Activated CD4-positive, alpha-beta T cell treated with anti-CD3 and anti-CD28 coated beads, Interleukin-2, amount 10 ng/mL, durations not matched to agents 7 days and 5 days (primary cell): ENCODE results near the gene NDUFAF5. TPM values are rescaled to one million over a fixed set of nuclear protein-coding genes. Genes with fewer than 3 reads are reported as not detected.

Source experiments
- CTCF ChIA-PET: fragments of 350-600 bp; sonication (Branson Sonifier 250); formaldehyde crosslinking; loops from one replicate; lab custom pipeline; 2021; ENCODE audit warnings: antibody characterized with exemption; lab: Charles Lee
- POLR2A ChIA-PET: fragments of 350-600 bp; sonication (Branson Sonifier 250); formaldehyde crosslinking; loops from one replicate; lab custom pipeline; 2021; ENCODE audit warnings: antibody characterized with exemption; lab: Charles Lee
- DNase-seq: peaks from one replicate; pipeline ENCODE4 v3.0.0-alpha.2; 2020
- H3K27ac Mint-ChIP-seq: one replicate; pipeline ENCODE4 v1.8.0; 2021; ENCODE audit warnings: mild to moderate bottlenecking, moderate library complexity, mixed read lengths
- H3K27me3 Mint-ChIP-seq: one replicate; pipeline ENCODE4 v1.8.0; 2021; ENCODE audit warnings: mixed read lengths
- H3K36me3 Mint-ChIP-seq: one replicate; pipeline ENCODE4 v1.8.0; 2021; ENCODE audit warnings: low read depth, mixed read lengths
- H3K4me1 Mint-ChIP-seq: one replicate; pipeline ENCODE4 v1.8.0; 2021; ENCODE audit warnings: mixed read lengths
- H3K4me3 Mint-ChIP-seq: one replicate; pipeline ENCODE4 v1.8.0; 2021; ENCODE audit warnings: mild to moderate bottlenecking, moderate library complexity, mixed read lengths
- H3K9me3 Mint-ChIP-seq: one replicate; pipeline ENCODE4 v1.8.0; 2021; ENCODE audit warnings: mixed read lengths
- total RNA-seq, 2 experiments: library from RNA; stranded (reverse); gene quantifications; one replicate each; pipeline ENCODE4 v1.2.3, GENCODE V29; 2021

The NDUFAF5 gene
- total RNA-seq, 2 experiments from 2014 or later: 21.2 to 25.4 TPM

GRCh38 chr20:13810446-13810845 is 25.6 kb downstream of the NDUFAF5 start:
- H3K36me3 Mint-ChIP-seq: peaks cover 21% of the 10 kb centered on the region
- DNase-seq: no peak
- no peaks in the 10 kb centered on the region for H3K9me3 Mint-ChIP-seq
- no peak overlapping the region for H3K27ac Mint-ChIP-seq
- POLR2A ChIA-PET: no interaction called here
- H3K27me3 Mint-ChIP-seq: no peaks in the 10 kb centered on the region
- H3K4me1 Mint-ChIP-seq: no peaks in the 10 kb centered on the region
- no peak overlapping the region for H3K4me3 Mint-ChIP-seq
- CTCF ChIA-PET: interaction anchor here (0.9 to 1.1 kb wide), 2 partner anchors 10 to 508 kb away, joined by 3 to 4 read pairs; no protein-coding TSS in a partner anchor

GRCh38 chr20:13813910-13814309 is 29.1 kb downstream of the NDUFAF5 start:
- no peak for DNase-seq
- Mint-ChIP-seq H3K27ac (no peak overlapping the region), H3K4me1 (no peaks in the 10 kb centered on the region), H3K27me3 (no peaks in the 10 kb centered on the region), H3K4me3 (no peak overlapping the region), H3K9me3 (no peaks in the 10 kb centered on the region), H3K36me3 (peaks cover 32% of the 10 kb centered on the region)
- CTCF ChIA-PET: interaction anchor here (1.0 to 1.3 kb wide), 2 partner anchors 13 to 18 kb away, joined by 3 read pairs; no protein-coding TSS in a partner anchor
- POLR2A ChIA-PET: no interaction called here

- no peak for DNase-seq
- H3K9me3 Mint-ChIP-seq: no peaks in the 10 kb centered on the region
Measured at GRCh38 chr20:13814672-13815071, 29.8 kb downstream of the NDUFAF5 start.

GRCh38 chr20:13816757-13817156 is 31.9 kb downstream of the NDUFAF5 start:
- H3K36me3 Mint-ChIP-seq: peaks cover 38% of the 10 kb centered on the region
- no peak for DNase-seq
- CTCF ChIA-PET: no interaction called here
- no peak overlapping the region for H3K4me3 Mint-ChIP-seq
- POLR2A ChIA-PET: no interaction called here
- H3K4me1 Mint-ChIP-seq: no peaks in the 10 kb centered on the region
- H3K27ac Mint-ChIP-seq: no peak overlapping the region
- no peaks in the 10 kb centered on the region for H3K9me3 Mint-ChIP-seq
- no peaks in the 10 kb centered on the region for H3K27me3 Mint-ChIP-seq

More at GRCh38 chr20:13814672-13815071, 29.8 kb downstream of the NDUFAF5 start:
- ChIA-PET POLR2A (no interaction called here), CTCF (interaction anchor here (1.7 kb wide), 1 partner anchor 26 kb away, joined by 3 read pairs; no protein-coding TSS in a partner anchor)
- Mint-ChIP-seq H3K36me3 (peaks cover 32% of the 10 kb centered on the region), H3K27me3 (no peaks in the 10 kb centered on the region), H3K27ac (no peak overlapping the region), H3K4me3 (no peak overlapping the region), H3K4me1 (no peaks in the 10 kb centered on the region)

GRCh38 chr20:13817342-13817741 is 32.5 kb downstream of the NDUFAF5 start:
- CTCF ChIA-PET: no interaction called here

GRCh38 chr20:13819885-13820645 is 35.2 kb downstream of the NDUFAF5 start:
- Mint-ChIP-seq H3K27me3 (no peaks in the 10 kb centered on the region), H3K36me3 (peaks cover 21% of the 10 kb centered on the region), H3K4me1 (no peaks in the 10 kb centered on the region), H3K4me3 (no peak overlapping the region), H3K9me3 (no peaks in the 10 kb centered on the region), H3K27ac (no peak overlapping the region)
- CTCF ChIA-PET: interaction anchor here (0.6 to 1.6 kb wide), 4 partner anchors 9 to 543 kb away, joined by 3 to 4 read pairs (median 3); no protein-coding TSS in a partner anchor
- DNase-seq: peak; percentile 10
- POLR2A ChIA-PET: no interaction called here

More at GRCh38 chr20:13817342-13817741, 32.5 kb downstream of the NDUFAF5 start:
- POLR2A ChIA-PET: no interaction called here
- no peaks in the 10 kb centered on the region for H3K27me3 Mint-ChIP-seq
- H3K4me3 Mint-ChIP-seq: no peak overlapping the region
- peaks cover 32% of the 10 kb centered on the region for H3K36me3 Mint-ChIP-seq
- no peak for DNase-seq
- no peaks in the 10 kb centered on the region for H3K9me3 Mint-ChIP-seq
- no peaks in the 10 kb centered on the region for H3K4me1 Mint-ChIP-seq
- H3K27ac Mint-ChIP-seq: no peak overlapping the region

- ChIA-PET POLR2A (no interaction called here), CTCF (interaction anchor here (0.5 kb wide), 1 partner anchor 74 kb away, joined by 4 read pairs; no protein-coding TSS in a partner anchor)
- no peaks in the 10 kb centered on the region for H3K4me1 Mint-ChIP-seq
Measured at GRCh38 chr20:13821876-13822275, 37.0 kb downstream of the NDUFAF5 start.

GRCh38 chr20:13822459-13822858 is 37.6 kb downstream of the NDUFAF5 start:
- ChIA-PET POLR2A (no interaction called here), CTCF (no interaction called here)
- no peak overlapping the region for H3K4me3 Mint-ChIP-seq
- H3K4me1 Mint-ChIP-seq: no peaks in the 10 kb centered on the region
- H3K27ac Mint-ChIP-seq: no peak overlapping the region
- H3K27me3 Mint-ChIP-seq: peaks cover 4% of the 10 kb centered on the region
- H3K9me3 Mint-ChIP-seq: no peaks in the 10 kb centered on the region
- no peak for DNase-seq
- peaks cover 10% of the 10 kb centered on the region for H3K36me3 Mint-ChIP-seq

More at GRCh38 chr20:13821876-13822275, 37.0 kb downstream of the NDUFAF5 start:
- no peak overlapping the region for H3K4me3 Mint-ChIP-seq
- peaks cover 11% of the 10 kb centered on the region for H3K36me3 Mint-ChIP-seq
- no peaks in the 10 kb centered on the region for H3K9me3 Mint-ChIP-seq
- DNase-seq: no peak
- H3K27me3 Mint-ChIP-seq: peaks cover under 1% of the 10 kb centered on the region
- no peak overlapping the region for H3K27ac Mint-ChIP-seq

- Mint-ChIP-seq H3K27me3 (peaks cover 4% of the 10 kb centered on the region), H3K4me3 (no peak overlapping the region), H3K36me3 (peaks cover 6% of the 10 kb centered on the region), H3K4me1 (no peaks in the 10 kb centered on the region), H3K27ac (no peak overlapping the region), H3K9me3 (no peaks in the 10 kb centered on the region)
- DNase-seq: no peak
- POLR2A ChIA-PET: no interaction called here
- CTCF ChIA-PET: no interaction called here
Measured at GRCh38 chr20:13824459-13824858, 39.6 kb downstream of the NDUFAF5 start.

- Mint-ChIP-seq H3K4me1 (no peaks in the 10 kb centered on the region), H3K4me3 (no peak overlapping the region), H3K27ac (no peak overlapping the region), H3K27me3 (peaks cover 7% of the 10 kb centered on the region), H3K36me3 (peaks cover 4% of the 10 kb centered on the region), H3K9me3 (no peaks in the 10 kb centered on the region)
- ChIA-PET POLR2A (interaction anchor here (0.8 kb wide), 1 partner anchor 10 kb away, joined by 3 read pairs; no protein-coding TSS in a partner anchor), CTCF (no interaction called here)
- DNase-seq: no peak
Measured at GRCh38 chr20:13825465-13825864, 40.6 kb downstream of the NDUFAF5 start.

GRCh38 chr20:13831476-13831875 is 46.6 kb downstream of the NDUFAF5 start:
- Mint-ChIP-seq H3K4me3 (no peak overlapping the region), H3K27ac (no peak overlapping the region), H3K9me3 (no peaks in the 10 kb centered on the region), H3K36me3 (no peaks in the 10 kb centered on the region), H3K4me1 (no peaks in the 10 kb centered on the region), H3K27me3 (peaks cover 12% of the 10 kb centered on the region)
- POLR2A ChIA-PET: no interaction called here
- CTCF ChIA-PET: no interaction called here
- DNase-seq: no peak

GRCh38 chr20:13838664-13839063 is 53.8 kb downstream of the NDUFAF5 start:
- CTCF ChIA-PET: no interaction called here
- H3K27me3 Mint-ChIP-seq: no peaks in the 10 kb centered on the region
- POLR2A ChIA-PET: no interaction called here
- no peak for DNase-seq
- no peaks in the 10 kb centered on the region for H3K9me3 Mint-ChIP-seq
- H3K4me1 Mint-ChIP-seq: no peaks in the 10 kb centered on the region
- no peak overlapping the region for H3K4me3 Mint-ChIP-seq
- no peak overlapping the region for H3K27ac Mint-ChIP-seq
- no peaks in the 10 kb centered on the region for H3K36me3 Mint-ChIP-seq

- CTCF ChIA-PET: no interaction called here
- Mint-ChIP-seq H3K4me1 (no peaks in the 10 kb centered on the region), H3K36me3 (no peaks in the 10 kb centered on the region), H3K9me3 (no peaks in the 10 kb centered on the region), H3K27ac (no peak overlapping the region), H3K27me3 (no peaks in the 10 kb centered on the region), H3K4me3 (no peak overlapping the region)
- POLR2A ChIA-PET: interaction anchor here (0.6 kb wide), 1 partner anchor 32 kb away, joined by 9 read pairs; no protein-coding TSS in a partner anchor
- DNase-seq: no peak
Measured at GRCh38 chr20:13839421-13840092, 54.7 kb downstream of the NDUFAF5 start.
